Lung microvascular endothelial cell (primary cell): ENCODE measurements around the gene KPNA4. TPM values are rescaled to one million over a fixed set of nuclear protein-coding genes. Genes with fewer than 3 reads are reported as not detected.
"Not testable (repeated sequence)": the region's sequence is repeated elsewhere in the genome, so short reads cannot be mapped to it uniquely, and the experiment has no call there.

Source experiments
- DNase-seq, 2 donors: peaks; one replicate each; pipeline versions ENCODE4 v3.0.0 to v3.0.0-alpha.2; 2010; ENCODE audit warnings: low read depth in 2 of 2
- total RNA-seq: library from RNA; depleted of rRNA; stranded (reverse); fragments of >200 nt; gene quantifications from 2 replicates; pipeline ENCODE4 v1.2.1, GENCODE V29; 2014

Gene KPNA4
- total RNA-seq, 1 donor from 2014 or later: 20.2 TPM

GRCh38 chr3:160573955-160574525 lies 8.7 kb upstream of the KPNA4 start:
- not testable (repeated sequence) for DNase-seq

- DNase-seq: peak; percentile 34 to 79
Measured at GRCh38 chr3:160569894-160570652, 4.7 kb upstream of the KPNA4 start.

GRCh38 chr3:160568989-160569388 lies 3.6 kb upstream of the KPNA4 start:
- no peak for DNase-seq

GRCh38 chr3:160567774-160568173 lies 2.4 kb upstream of the KPNA4 start:
- no peak for DNase-seq

GRCh38 chr3:160566499-160566898 lies 1.1 kb upstream of the KPNA4 start:
- peak in 1 of 2 donors; percentile 5 for DNase-seq

- DNase-seq: peak; percentile 67 to 75
Measured at GRCh38 chr3:160564949-160565441, 376 bp downstream of the KPNA4 start.

- peak; percentile 17 to 31 for DNase-seq
Measured at GRCh38 chr3:160564258-160564911, 986 bp downstream of the KPNA4 start.

- no peak for DNase-seq
Measured at GRCh38 chr3:160562952-160563351, 2.4 kb downstream of the KPNA4 start.

- DNase-seq: no peak
Measured at GRCh38 chr3:160557571-160557970, 7.8 kb downstream of the KPNA4 start.

- no peak for DNase-seq
Measured at GRCh38 chr3:160556141-160556540, 9.2 kb downstream of the KPNA4 start.

GRCh38 chr3:160554980-160555379 lies 10.4 kb downstream of the KPNA4 start:
- DNase-seq: no peak

GRCh38 chr3:160553827-160554226 lies 11.5 kb downstream of the KPNA4 start:
- no peak for DNase-seq

GRCh38 chr3:160546727-160547126 lies 18.6 kb downstream of the KPNA4 start:
- no peak for DNase-seq

GRCh38 chr3:160545504-160545871 lies 19.9 kb downstream of the KPNA4 start:
- no peak for DNase-seq

GRCh38 chr3:160544844-160545503 lies 20.4 kb downstream of the KPNA4 start:
- no peak for DNase-seq

- no peak for DNase-seq
Measured at GRCh38 chr3:160540551-160540950, 24.8 kb downstream of the KPNA4 start.

- no peak for DNase-seq
Measured at GRCh38 chr3:160538895-160539294, 26.5 kb downstream of the KPNA4 start.

GRCh38 chr3:160537729-160538128 lies 27.6 kb downstream of the KPNA4 start:
- no peak for DNase-seq

GRCh38 chr3:160532371-160532770 lies 33.0 kb downstream of the KPNA4 start:
- DNase-seq: no peak

- peak; percentile 36 to 82 for DNase-seq
Measured at GRCh38 chr3:160531311-160531710, 34.1 kb downstream of the KPNA4 start.

GRCh38 chr3:160516391-160516790 lies 49.0 kb downstream of the KPNA4 start:
- not testable (repeated sequence) for DNase-seq

- no peak for DNase-seq
Measured at GRCh38 chr3:160501325-160501724, 64.0 kb downstream of the KPNA4 start.
